ENCODE results near the gene NT5C1A.

NT5C1A gene

DNA sequence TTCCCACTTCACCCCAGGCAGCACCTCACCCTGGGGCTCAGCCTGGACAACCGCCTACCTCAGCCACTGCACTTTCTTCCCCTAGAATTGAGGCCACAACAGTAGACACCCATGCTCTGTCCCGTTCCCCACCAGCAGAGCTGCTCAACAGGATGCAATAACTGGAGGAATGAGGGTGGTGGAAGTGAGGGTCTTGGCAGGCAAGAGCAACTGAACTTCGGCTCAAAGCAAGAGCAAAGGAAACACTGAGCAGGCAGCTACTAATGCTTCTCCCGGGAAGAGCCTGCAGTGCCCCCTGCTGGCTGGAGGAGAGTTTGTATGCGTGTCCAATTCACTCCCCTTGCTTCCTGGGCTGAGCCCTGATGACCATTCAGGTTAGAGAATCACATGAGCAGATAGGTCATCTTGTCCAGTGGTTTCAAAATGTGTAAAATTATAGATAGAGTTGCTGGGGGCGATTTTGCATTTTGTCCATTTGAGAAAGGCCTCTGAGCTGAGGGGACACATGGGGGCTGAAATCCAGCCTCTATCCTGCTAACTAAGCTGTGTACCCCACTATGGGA, 13.9 kb downstream of the NT5C1A start:
- peak; percentile 62 to 68 for DNase-seq

- DNase-seq = no peak
These were observed 14.5 kb downstream of the NT5C1A start for GRCh38 chr1:39657402-39657801.

DNA sequence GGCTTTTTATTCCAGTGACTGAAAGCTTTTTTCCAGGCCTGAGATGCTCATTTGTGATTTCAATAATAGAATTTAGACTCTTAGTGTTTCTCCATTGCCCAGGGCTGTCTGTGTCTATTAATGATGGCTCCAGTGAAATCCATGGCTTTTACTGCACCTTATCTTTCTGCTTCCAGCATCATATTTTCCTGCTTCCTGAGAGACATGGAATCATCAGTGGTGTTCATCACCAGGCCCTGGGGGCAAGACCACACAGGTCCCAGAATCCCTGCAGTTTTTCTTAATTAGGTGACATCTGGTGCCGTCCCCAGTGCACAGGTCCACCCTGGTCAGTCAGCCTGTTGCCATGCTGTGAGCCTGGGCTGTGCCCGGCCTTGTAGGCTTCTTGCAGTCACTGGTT, 15.5 kb downstream of the NT5C1A start:
- no peak for DNase-seq

- no peak for DNase-seq
These were observed 16.2 kb downstream of the NT5C1A start for GRCh38 chr1:39655578-39656268.

DNA sequence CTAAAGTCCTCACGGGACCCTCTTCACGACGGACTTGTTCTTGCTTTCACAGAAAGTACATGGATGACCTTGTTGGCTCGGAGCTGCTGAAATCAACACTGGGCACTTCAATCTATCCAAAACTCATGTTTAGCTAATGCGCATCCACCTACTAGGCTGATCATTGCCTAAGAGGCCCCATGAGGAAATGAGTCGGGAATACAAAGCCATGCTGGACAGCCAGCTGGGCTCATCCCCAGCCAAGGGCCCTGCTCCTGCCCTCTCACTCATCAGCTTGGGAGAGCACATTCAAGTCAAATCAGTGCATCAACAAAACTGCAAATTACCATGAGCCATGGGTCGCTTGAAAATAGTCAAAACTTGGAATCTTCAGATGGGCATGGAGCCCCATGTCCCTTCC, 17.6 kb downstream of the NT5C1A start:
- no peak for DNase-seq

DNA sequence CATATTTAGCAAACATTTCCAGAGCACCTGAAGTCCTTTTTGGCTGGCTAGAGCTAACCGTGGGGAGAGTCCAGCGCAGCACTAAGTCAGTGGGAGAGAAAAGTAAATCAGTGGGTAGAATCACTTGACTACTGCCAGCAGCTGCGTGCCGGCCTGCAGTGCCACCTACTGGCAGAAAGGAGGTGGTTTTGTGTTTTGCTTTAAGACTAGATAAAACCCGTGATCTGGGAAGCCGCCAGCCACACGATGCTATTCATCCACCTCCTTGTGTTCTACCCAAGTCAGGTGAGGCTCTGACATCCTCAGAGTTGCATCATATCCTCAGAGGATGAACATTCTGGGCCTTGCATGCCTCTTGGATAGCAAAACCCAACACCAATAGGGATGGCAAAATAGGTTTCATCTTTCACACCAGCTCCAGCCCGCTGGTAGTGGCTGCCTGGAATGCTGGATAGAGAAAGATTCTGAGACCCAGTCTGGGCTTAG, 18.3 kb downstream of the NT5C1A start:
- DNase-seq = peak; percentile 73 to 74

- DNase-seq = no peak
These were observed 19.4 kb downstream of the NT5C1A start for GRCh38 chr1:39652554-39652953.

DNA sequence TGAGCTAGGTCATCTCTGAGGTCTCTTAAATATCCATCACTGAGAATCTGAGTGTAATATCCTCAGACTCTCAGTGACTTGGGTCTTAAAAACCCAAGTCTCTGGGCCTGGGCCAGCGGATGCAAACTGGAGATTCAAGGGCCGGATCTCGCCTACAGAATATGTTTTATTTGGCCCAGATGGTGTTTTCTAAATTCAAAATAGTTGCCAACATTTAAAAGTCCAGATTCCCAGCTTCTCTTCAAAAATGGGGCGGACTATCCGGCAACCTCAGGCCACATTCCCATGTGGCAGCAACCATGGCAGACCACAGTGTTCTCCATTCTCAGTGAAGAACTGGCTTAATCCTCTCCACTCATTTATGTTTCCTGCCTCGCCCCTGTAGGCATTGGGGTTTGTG, 19.8 kb downstream of the NT5C1A start:
- DNase-seq = no peak

DNA sequence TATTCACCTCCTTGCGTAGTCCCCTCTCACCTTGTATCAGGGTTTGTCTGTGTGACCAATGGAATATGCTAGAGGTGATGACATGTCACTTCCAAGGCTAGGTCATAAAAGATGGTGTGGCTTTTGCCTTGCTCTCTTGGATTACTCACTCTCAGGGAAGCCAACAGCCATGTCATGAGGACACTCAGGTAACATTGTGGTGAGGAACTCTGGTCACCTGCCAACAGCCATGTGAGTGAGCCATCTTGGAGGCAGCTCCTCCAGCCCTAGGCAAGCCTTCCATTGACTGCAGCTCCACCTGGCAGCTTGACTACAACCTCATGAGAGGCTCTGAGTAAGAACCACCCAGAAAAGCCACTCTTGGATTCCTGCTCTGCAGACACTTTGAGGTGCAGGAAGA, 21.5 kb downstream of the NT5C1A start:
- DNase-seq = no peak

DNA sequence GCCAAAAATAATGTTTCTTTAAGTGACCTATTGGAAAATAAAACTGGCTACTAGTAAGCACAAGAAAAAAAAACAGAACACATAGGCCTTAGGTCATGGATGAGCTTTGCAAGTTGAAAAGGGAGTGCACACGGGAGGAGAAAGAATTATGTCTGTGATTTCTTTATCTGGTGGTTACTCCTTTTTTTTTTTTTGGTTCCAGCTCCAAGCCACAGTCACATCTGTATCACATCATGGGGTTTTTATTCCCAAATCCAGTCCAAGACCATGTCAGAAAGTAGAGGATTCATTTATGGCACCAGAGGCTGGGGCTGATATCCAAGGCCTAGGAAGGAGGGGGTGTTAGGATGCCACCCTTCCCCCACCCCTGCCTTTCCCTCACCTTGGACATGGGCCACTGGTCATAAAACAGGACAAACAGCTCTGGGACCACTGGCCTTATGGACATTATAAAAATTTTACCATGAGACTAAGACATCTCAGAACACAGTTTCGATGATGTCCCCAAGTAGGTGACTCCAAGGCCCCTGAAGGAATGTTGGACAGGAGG, 22.2 kb downstream of the NT5C1A start:
- DNase-seq = no peak

GRCh38 chr1:39648496-39648895, 23.4 kb downstream of the NT5C1A start:
- no peak for DNase-seq

DNA sequence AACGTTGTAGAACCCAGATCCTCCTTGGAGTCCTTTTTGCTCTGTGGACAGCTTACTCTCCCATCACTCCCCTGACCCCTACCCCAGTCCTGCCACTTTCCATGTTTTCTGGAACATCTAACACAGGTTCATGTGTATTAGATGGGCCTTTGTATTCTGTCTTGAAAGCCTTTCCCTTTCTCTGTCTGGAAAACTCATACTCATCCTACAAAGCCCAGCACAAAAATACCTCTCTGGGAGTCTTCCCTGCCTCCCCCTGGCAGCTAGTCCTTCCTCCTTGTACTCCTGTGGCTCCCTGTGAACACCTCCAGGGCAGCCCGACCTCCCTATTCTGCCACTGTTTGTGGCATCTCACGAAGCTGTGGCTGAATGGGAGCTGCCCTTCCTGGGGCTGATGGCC, 24.7 kb downstream of the NT5C1A start:
- no peak for DNase-seq

GRCh38 chr1:39646232-39647081, 25.4 kb downstream of the NT5C1A start:
- DNase-seq = no peak

DNA sequence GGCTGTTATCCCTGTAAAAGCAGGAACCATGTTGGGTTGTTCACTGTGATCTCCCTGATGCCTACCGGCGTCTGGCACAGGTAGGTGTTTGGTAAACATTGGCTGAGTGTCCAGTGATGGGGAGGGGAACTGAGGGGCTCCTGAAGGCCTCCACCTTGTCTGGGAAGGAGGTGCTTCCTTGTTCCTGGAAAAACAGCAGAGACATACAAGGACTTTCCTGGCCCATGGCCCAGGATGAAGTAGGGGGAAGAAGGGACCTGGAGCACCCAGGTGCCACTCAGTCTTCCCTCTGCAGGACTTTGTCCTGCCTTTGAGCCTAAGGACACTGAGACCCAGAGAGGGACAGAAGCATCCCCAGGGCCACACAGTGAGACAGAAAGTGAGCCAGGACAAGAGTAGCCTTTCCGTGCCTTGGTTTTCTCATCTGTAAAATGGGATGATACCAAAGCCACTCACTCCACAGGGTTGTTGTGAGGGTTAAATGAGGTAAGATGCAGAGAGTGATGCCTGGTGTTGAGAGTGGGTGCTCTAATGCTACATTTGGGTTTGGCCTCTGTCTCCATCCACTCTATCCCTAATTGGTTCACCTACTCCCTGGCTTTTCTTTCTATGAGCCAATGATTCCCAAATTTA, 26.4 kb downstream of the NT5C1A start:
- no peak for DNase-seq

DNA sequence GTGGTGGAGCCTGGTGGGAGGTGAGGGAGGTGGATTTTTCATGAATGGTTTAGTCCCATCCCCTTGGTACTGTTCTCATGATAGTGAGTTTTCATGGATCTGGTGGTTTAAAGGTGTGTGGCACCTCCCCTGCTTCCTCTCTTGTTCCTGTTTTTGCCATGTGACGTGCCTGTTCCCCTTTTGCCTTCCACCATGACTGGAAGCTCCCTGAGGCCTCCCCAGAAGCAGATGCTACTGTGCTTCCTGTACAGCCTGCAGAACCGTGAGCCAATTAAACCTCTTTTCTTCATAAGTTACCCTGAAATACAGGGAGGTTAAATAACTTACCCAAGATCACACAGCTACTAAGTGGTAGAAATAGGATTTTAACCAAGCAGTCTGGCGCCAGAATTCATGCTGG, 28.2 kb downstream of the NT5C1A start:
- no peak for DNase-seq

GRCh38 chr1:39642796-39643195, 29.1 kb downstream of the NT5C1A start:
- DNase-seq = no peak

- no peak for DNase-seq
These were observed 31.0 kb downstream of the NT5C1A start for GRCh38 chr1:39640861-39641260.

DNA sequence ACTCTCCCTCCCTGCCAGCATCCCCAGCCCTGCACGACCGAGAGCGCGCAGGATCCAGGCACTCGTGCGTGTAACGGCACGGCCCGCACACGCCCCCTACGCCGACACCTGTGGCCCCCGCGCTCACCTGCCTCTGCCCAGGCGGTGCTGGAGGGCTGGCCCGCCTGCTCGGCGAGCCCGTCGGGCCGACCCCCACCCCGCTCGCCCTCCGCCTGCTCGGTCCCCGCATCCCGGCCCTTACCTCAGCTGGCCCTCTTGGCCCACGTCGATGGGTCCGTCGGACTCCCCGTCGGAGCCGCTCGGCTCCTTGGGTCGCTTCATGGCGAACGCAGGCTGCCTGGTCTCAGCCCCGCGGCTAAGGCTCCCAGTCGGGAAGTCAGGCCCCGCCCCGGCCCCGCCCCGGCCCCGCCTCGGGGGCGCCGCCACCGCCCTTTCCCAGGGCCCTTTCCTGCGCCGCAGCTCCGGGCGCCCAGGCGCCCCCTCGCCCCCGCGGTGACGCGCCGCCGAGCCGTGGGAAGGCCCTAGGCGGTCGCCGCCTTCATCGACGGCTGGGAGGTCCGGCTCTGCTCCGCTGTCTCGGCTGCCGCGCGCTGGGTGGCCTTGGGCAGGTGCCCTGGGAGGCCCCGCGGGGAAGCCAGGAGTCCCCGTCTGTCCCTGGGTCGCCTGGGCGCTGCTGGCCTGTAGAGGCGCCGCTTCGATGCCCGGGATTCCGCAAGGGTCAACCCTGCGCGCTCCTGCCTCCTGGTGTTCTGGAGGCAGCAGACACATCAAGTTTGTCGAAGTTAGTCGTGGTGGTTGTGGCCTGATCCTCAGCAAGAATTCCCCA, 32.4 kb downstream of the NT5C1A start, which contains the start of gene HEYL:
HEYL (minus strand) TSS at position 339 of the 826 bp plus-strand sequence; CDS start at position 321, 18 bp downstream.
- DNase-seq = peak; percentile 44 to 59

DNA sequence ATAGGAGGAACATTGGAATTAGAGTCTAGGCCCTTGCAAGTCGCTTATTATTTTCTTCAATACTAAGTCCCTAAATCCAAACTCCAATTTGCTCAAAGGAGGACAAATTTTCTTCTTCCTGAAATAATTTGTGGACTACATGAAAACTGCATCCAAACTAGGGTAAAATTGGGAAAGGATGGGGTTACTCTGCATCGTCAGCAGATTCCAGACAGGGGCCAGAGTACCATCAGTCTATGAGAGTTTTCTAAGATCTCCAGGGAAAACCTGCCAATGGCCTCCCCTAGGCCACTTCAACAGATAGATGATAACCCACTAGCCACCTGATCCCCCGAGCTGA, 33.0 kb downstream of the NT5C1A start:
- no peak for DNase-seq

DNA sequence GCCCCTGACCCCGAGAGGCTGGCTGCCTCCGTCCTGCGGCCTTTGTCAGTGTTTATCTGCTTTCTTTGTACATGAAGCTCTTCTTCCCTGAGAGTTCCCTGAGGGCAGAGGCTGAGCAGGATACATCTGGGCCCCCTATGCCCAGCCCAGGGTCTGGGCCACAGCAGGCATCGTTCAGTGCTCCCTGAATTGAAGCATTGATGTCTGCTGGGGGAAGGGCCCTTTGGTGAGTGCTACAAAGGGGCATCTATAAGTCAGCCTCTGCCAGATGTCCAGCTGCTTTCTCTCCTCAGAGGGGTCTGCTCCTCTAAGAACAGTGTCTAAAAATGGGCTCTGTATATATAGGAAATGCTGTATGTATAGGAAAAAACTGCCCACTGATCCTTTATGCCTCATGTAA, 34.5 kb downstream of the NT5C1A start:
- DNase-seq = no peak

GRCh38 chr1:39635871-39636210, 36.1 kb downstream of the NT5C1A start:
- no peak for DNase-seq

- no peak for DNase-seq
These were observed 36.6 kb downstream of the NT5C1A start for GRCh38 chr1:39635205-39635870.

Measured in CD4-positive, alpha-beta T cell treated with Interleukin-4 for 1 hour (primary cell).